Central memory CD8-positive, alpha-beta T cell (primary cell): ENCODE results near the gene NUDC.

Experiments
- ATAC-seq: fragments of 150-1000 bp; cut with Tn5 transposase; replicated peaks from 2 replicates; pipeline ENCODE4 v1.10.0; 2022; ENCODE audit warnings: mild to moderate bottlenecking, moderate FRiP score, moderate number of reproducible peaks; ENCODE audit not compliant: poor library complexity, severe bottlenecking; ENCODE audit errors: extremely low read depth
- DNase-seq, 2 donors: peaks; one replicate each; pipeline ENCODE4 v3.0.0; 2021; ENCODE audit warnings: low spot score in 2 of 2
- H3K27ac Mint-ChIP-seq: one replicate; pipeline ENCODE4 v1.8.0; 2022; ENCODE audit warnings: low read depth, mild to moderate bottlenecking, moderate library complexity, mixed read lengths
- H3K27me3 Mint-ChIP-seq: one replicate; pipeline ENCODE4 v1.8.0; 2022; ENCODE audit warnings: mixed read lengths
- H3K36me3 Mint-ChIP-seq: one replicate; pipeline ENCODE4 v1.8.0; 2022; ENCODE audit warnings: mild to moderate bottlenecking, moderate library complexity, mixed read lengths; ENCODE audit not compliant: insufficient read depth
- H3K4me1 Mint-ChIP-seq: one replicate; pipeline ENCODE4 v1.8.0; 2022; ENCODE audit warnings: mixed read lengths
- H3K4me3 Mint-ChIP-seq: one replicate; pipeline ENCODE4 v1.8.0; 2022; ENCODE audit warnings: mild to moderate bottlenecking, moderate library complexity, mixed read lengths
- H3K9me3 Mint-ChIP-seq: one replicate; pipeline ENCODE4 v1.8.0; 2022; ENCODE audit warnings: mixed read lengths

NUDC gene

GRCh38 chr1:26915204-26915842 is 6.2 kb upstream of the NUDC start:
- no peaks in the 10 kb centered on the region for H3K36me3 Mint-ChIP-seq
- peaks cover 8% of the 10 kb centered on the region for H3K27me3 Mint-ChIP-seq
- no peak for DNase-seq
- no peak overlapping the region for H3K4me3 Mint-ChIP-seq
- H3K9me3 Mint-ChIP-seq = no peaks in the 10 kb centered on the region
- no peak for ATAC-seq
- peaks cover 8% of the 10 kb centered on the region for H3K4me1 Mint-ChIP-seq
- H3K27ac Mint-ChIP-seq = no peak overlapping the region

DNA sequence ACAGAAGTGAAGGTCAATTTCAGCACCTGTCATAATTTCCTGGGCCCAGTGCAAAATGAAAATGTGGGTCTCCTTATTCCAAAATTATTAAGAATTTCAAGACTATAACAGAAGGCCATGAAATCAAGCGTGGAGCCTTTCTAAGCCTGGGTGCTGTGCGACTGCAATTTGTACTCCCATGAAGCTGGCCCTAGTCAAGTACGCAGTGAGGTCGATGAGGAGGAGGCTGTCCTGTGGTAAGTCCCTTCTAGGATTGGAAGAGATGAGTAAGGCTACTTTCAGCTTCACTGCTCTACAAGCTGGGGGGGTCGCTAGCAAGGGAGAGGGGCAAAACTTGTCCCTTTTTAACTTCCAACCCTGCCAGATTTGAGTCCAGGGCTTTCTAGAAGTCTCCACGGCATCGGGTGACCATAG is 410 bp upstream of the NUDC start:
- H3K9me3 Mint-ChIP-seq = no peaks in the 10 kb centered on the region
- H3K36me3 Mint-ChIP-seq = peaks cover 25% of the 10 kb centered on the region
- no peaks in the 10 kb centered on the region for H3K27me3 Mint-ChIP-seq
- H3K4me3 Mint-ChIP-seq = peak overlapping the region; percentile 87
- DNase-seq = no peak
- peak; percentile 34 for ATAC-seq
- H3K27ac Mint-ChIP-seq = peak overlapping the region; percentile 92
- H3K4me1 Mint-ChIP-seq = peaks cover 37% of the 10 kb centered on the region

GRCh38 chr1:26922431-26922729 is 837 bp downstream of the NUDC start:
- H3K4me1 Mint-ChIP-seq = peaks cover 44% of the 10 kb centered on the region
- H3K27me3 Mint-ChIP-seq = no peaks in the 10 kb centered on the region
- H3K27ac Mint-ChIP-seq = peak overlapping the region; percentile 92
- H3K4me3 Mint-ChIP-seq = peak overlapping the region; percentile 87
- ATAC-seq (no peak), DNase-seq (no peak)
- H3K9me3 Mint-ChIP-seq = no peaks in the 10 kb centered on the region
- peaks cover 36% of the 10 kb centered on the region for H3K36me3 Mint-ChIP-seq

DNA sequence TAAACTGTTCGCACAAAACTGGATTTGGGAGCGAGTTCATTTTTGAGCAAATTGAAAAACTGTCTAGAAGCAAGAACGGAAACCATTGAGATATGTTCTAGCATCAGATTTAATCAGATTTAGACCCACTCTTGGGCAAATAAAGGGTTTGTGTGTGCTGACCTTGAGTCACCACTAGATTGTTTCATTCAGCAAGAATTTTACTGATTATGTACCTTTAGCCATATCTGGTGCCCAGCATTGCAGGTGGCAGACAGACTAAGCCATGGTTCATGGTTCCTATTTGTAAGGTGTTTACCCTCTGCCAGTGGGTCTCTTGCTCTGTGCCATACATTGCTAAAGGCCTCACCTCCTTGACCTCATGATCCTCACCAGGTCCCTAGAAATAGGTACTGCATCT is 1.4 kb downstream of the NUDC start:
- Mint-ChIP-seq H3K4me1 (peaks cover 44% of the 10 kb centered on the region), H3K36me3 (peaks cover 41% of the 10 kb centered on the region), H3K27me3 (no peaks in the 10 kb centered on the region), H3K4me3 (peak overlapping the region; percentile 87), H3K9me3 (no peaks in the 10 kb centered on the region), H3K27ac (peak overlapping the region; percentile 92)
- DNase-seq (no peak), ATAC-seq (no peak)

DNA sequence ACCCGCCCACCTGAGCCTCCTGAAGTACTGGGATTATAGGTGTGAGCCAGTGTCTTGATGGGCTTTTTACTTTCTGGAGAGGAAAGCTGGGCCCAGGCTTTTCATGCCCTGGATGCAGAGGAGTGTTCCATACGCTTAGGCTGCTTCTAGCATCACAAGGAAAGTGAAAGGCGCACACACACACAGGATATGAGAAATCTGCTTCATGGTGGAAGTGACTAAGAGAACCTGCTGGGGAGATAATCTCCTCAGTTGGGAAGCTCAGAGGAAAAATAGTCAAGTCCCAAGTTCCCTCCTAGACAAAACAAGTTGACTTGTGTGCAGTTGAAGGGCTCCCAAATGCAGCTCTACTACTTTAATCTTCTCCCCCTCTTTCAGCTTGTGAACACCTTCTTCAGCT is 2.2 kb downstream of the NUDC start:
- no peak for ATAC-seq
- Mint-ChIP-seq H3K9me3 (no peaks in the 10 kb centered on the region), H3K27me3 (no peaks in the 10 kb centered on the region), H3K4me3 (peak overlapping the region; percentile 87), H3K4me1 (peaks cover 44% of the 10 kb centered on the region), H3K36me3 (peaks cover 45% of the 10 kb centered on the region), H3K27ac (peak overlapping the region; percentile 92)
- DNase-seq = no peak

DNA sequence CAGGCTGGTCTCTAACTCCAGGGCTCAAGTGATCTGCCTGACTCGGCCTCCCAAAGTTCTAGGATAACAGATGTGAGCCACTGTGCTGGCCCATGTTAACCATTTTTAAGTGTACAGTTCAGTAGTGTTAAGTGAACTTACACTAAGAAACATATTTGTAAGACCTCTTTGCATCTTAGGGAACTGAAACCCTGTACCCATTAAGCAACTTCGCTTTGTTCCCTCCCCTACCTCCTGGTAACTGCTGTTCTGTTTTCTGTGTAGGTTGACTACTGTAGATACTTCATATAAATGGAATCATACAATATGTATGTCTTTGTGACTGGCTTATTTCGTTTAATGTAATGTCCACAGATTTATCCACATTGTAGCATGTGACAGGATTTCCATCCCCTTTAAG is 11.0 kb downstream of the NUDC start:
- Mint-ChIP-seq H3K27ac (no peak overlapping the region), H3K4me1 (peaks cover 6% of the 10 kb centered on the region), H3K9me3 (no peaks in the 10 kb centered on the region), H3K27me3 (no peaks in the 10 kb centered on the region), H3K4me3 (no peak overlapping the region), H3K36me3 (peaks cover 36% of the 10 kb centered on the region)
- DNase-seq (no peak), ATAC-seq (no peak)

GRCh38 chr1:26936823-26937222 is 15.3 kb downstream of the NUDC start:
- Mint-ChIP-seq H3K4me3 (no peak overlapping the region), H3K27me3 (no peaks in the 10 kb centered on the region), H3K36me3 (peaks cover 29% of the 10 kb centered on the region), H3K4me1 (peaks cover 13% of the 10 kb centered on the region), H3K9me3 (no peaks in the 10 kb centered on the region), H3K27ac (no peak overlapping the region)
- ATAC-seq = no peak
- DNase-seq = no peak

- DNase-seq (no peak), ATAC-seq (no peak)
- H3K4me1 Mint-ChIP-seq = peaks cover 7% of the 10 kb centered on the region
- peaks cover 32% of the 10 kb centered on the region for H3K36me3 Mint-ChIP-seq
- no peak overlapping the region for H3K27ac Mint-ChIP-seq
- no peak overlapping the region for H3K4me3 Mint-ChIP-seq
- no peaks in the 10 kb centered on the region for H3K9me3 Mint-ChIP-seq
- no peaks in the 10 kb centered on the region for H3K27me3 Mint-ChIP-seq
These were observed 16.6 kb downstream of the NUDC start for GRCh38 chr1:26938004-26938658.

GRCh38 chr1:26938659-26939025 is 17.1 kb downstream of the NUDC start:
- Mint-ChIP-seq H3K27me3 (no peaks in the 10 kb centered on the region), H3K27ac (no peak overlapping the region), H3K9me3 (no peaks in the 10 kb centered on the region), H3K4me1 (peaks cover 7% of the 10 kb centered on the region), H3K36me3 (peaks cover 29% of the 10 kb centered on the region), H3K4me3 (no peak overlapping the region)
- DNase-seq (no peak), ATAC-seq (no peak)

- H3K4me3 Mint-ChIP-seq = no peak overlapping the region
- peaks cover 7% of the 10 kb centered on the region for H3K4me1 Mint-ChIP-seq
- no peaks in the 10 kb centered on the region for H3K27me3 Mint-ChIP-seq
- H3K36me3 Mint-ChIP-seq = peaks cover 30% of the 10 kb centered on the region
- no peak overlapping the region for H3K27ac Mint-ChIP-seq
- H3K9me3 Mint-ChIP-seq = no peaks in the 10 kb centered on the region
- no peak for DNase-seq
- no peak for ATAC-seq
These were observed 19.8 kb downstream of the NUDC start for GRCh38 chr1:26941311-26941710.

DNA sequence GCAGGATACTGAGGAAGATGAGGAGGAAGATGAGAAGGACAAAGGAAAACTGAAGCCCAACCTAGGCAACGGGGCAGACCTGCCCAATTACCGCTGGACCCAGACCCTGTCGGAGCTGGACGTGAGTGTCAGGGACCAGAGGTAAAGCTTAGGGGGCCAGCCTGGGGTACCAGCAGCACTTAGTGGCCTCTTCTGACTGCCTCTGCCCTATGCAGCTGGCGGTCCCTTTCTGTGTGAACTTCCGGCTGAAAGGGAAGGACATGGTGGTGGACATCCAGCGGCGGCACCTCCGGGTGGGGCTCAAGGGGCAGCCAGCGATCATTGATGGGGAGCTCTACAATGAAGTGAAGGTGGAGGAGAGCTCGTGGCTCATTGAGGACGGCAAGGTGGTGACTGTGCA is 21.1 kb downstream of the NUDC start:
- Mint-ChIP-seq H3K27ac (no peak overlapping the region), H3K9me3 (no peaks in the 10 kb centered on the region), H3K4me3 (no peak overlapping the region), H3K27me3 (no peaks in the 10 kb centered on the region), H3K4me1 (peaks cover 7% of the 10 kb centered on the region), H3K36me3 (peaks cover 30% of the 10 kb centered on the region)
- DNase-seq (no peak), ATAC-seq (no peak)

GRCh38 chr1:26945138-26945537 is 23.6 kb downstream of the NUDC start:
- H3K9me3 Mint-ChIP-seq = no peaks in the 10 kb centered on the region
- no peaks in the 10 kb centered on the region for H3K4me1 Mint-ChIP-seq
- H3K27ac Mint-ChIP-seq = no peak overlapping the region
- H3K27me3 Mint-ChIP-seq = no peaks in the 10 kb centered on the region
- H3K4me3 Mint-ChIP-seq = no peak overlapping the region
- ATAC-seq (no peak), DNase-seq (no peak)
- H3K36me3 Mint-ChIP-seq = peaks cover 29% of the 10 kb centered on the region

DNA sequence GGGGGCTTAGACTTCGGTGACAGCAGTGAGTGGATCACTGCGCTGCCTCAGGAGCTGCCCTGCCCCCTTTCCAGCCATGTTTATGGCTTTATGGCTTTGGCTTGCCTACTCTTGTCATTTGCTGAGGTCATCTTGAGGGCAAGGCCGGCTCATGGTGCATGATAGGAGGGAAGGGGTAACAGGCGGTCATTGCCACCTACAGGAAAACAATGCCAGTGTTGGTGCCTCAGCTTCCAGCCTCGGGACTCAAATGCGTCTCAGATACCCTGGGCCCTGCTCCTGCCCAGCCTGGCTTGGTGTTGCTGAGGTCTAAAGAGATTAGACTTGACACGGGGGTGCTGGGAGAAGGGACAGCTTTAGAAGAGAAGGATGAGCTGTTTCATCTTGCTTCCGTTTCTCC is 24.2 kb downstream of the NUDC start:
- H3K36me3 Mint-ChIP-seq = peaks cover 28% of the 10 kb centered on the region
- H3K27ac Mint-ChIP-seq = no peak overlapping the region
- ATAC-seq (no peak), DNase-seq (no peak)
- H3K4me1 Mint-ChIP-seq = no peaks in the 10 kb centered on the region
- H3K4me3 Mint-ChIP-seq = no peak overlapping the region
- H3K27me3 Mint-ChIP-seq = no peaks in the 10 kb centered on the region
- no peaks in the 10 kb centered on the region for H3K9me3 Mint-ChIP-seq
